Fibroblast of skin of right biceps (primary cell): ENCODE results near the gene SAMHD1.
"Not testable (repeated sequence)": the region's sequence is repeated elsewhere in the genome, so short reads cannot be mapped to it uniquely, and the experiment has no call there.

Experiments
- DNase-seq: peaks from one replicate; pipeline ENCODE4 v3.0.0-alpha.2; 2013

SAMHD1 gene

DNA sequence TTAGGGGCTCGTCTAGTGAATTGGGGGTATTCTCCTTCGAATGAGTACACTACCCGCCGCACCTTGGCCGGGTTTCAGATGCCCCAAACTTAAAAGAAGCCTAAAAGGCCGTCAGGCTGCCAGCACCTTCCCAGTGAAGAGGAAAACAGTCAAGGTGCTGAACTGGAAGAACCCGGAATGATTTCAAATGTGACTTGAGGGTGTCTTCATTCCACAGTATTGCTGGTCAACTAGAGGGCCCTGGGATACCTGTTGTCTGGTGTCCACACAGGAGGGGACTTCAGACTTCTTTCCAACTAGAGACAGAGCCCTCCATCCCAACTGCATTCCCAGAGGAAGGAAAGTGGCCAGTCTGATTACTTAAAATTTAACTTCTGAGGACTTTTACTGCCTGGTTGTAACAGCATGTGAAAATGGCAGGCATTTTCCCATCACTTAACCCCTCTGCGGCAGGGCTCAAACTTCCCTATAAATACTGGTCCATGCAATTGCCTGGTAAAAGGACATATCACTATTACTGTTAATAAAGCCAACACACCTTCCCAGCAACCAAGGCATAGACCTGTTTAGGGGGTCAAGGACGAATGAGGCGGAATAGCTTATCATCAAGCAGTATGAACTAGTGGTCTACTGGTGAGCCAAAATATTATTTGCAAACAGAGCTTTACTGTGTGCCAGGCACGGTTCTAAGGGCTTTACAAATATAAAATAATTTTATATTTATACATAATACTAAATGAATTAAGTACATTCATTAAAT is 651 bp upstream of the SAMHD1 start:
- no peak for DNase-seq

GRCh38 chr20:36950414-36951197 is 902 bp downstream of the SAMHD1 start:
- DNase-seq, result peak; percentile 22

GRCh38 chr20:36941401-36941835 is 10.1 kb downstream of the SAMHD1 start:
- DNase-seq, result peak; percentile 43

DNA sequence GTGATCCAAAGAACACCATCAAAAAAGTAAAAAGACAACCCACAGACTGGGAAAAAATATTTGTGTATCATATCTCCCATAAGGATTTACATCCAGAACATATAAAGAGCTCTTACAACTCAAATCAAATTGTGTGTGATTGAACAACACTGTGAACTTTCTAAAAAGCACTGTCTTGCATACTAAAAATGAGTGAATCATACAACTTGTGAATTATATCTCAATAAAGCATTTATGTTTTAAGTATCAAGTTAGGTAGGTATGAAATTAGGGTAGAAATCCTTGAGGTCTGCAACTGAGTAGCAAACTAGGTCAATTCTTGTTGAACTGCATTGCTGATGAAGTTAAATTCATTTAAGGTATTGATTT is 14.1 kb downstream of the SAMHD1 start:
- DNase-seq, result no peak

- DNase-seq, result not testable (repeated sequence)
Observed at GRCh38 chr20:36936761-36937401, 14.6 kb downstream of the SAMHD1 start.

GRCh38 chr20:36936341-36936740 is 15.2 kb downstream of the SAMHD1 start:
- DNase-seq, result no peak

DNA sequence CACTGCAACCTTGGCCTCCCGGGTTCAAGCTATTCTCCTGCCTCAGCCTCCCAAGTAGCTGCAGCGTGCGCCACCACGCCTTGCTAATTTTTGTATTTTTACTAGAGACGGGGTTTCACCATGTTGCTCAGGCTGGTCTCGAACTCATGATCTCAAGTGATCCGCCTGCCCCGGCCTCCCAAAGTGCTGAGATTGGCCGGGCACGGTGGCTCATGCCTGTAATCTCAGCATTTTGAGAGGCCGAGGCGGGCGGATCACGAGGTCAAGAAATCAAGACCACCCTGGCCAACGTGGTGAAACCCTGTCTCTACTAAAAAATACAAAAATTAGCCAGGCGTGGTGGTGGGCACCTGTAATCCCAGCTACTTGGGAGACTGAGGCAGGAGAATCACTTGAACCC is 17.9 kb downstream of the SAMHD1 start:
- not testable (repeated sequence) for DNase-seq

GRCh38 chr20:36932476-36933426 is 18.8 kb downstream of the SAMHD1 start:
- peak; percentile 36 for DNase-seq

GRCh38 chr20:36932067-36932466 is 19.4 kb downstream of the SAMHD1 start:
- not testable (repeated sequence) for DNase-seq

DNA sequence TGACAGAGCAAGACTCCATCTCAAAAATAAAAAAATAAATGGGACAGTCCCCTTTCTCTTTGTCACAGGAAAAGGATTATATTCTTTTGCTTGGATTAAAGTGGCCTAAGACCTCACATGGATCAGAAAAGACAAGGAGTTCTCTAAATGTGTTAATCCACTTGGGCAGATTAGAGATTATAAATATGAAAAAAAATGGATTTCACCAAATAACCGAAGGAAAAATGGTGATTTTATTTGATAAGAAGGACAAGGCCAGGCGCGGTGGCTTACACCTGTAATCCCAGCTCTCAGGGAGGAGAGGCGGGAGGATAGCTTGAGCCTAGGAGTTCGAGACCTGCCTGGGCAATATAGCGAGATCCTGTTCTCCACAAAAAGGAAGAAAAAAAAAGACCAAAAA is 21.8 kb downstream of the SAMHD1 start:
- DNase-seq, result no peak

GRCh38 chr20:36929290-36929689 is 22.2 kb downstream of the SAMHD1 start:
- DNase-seq, result peak; percentile 76

DNA sequence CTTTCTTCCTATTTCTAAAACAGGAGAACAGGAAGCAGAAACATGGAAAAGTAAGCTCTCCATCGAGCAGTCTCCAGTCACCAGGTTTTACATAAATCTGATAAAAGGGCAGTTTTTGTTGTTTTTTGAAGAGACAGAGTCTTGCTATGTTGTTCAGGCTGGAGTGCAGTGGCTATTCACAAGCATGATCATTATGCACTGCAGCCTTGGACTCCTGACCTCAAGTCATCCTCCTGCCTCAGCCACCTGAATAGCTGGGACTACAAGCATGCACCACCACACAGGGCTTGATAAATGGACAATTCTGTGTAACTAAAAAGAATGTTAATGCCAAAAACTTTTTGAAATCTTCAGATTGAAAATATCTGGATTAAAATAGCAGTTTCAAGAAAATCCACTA is 23.8 kb downstream of the SAMHD1 start:
- no peak for DNase-seq

DNA sequence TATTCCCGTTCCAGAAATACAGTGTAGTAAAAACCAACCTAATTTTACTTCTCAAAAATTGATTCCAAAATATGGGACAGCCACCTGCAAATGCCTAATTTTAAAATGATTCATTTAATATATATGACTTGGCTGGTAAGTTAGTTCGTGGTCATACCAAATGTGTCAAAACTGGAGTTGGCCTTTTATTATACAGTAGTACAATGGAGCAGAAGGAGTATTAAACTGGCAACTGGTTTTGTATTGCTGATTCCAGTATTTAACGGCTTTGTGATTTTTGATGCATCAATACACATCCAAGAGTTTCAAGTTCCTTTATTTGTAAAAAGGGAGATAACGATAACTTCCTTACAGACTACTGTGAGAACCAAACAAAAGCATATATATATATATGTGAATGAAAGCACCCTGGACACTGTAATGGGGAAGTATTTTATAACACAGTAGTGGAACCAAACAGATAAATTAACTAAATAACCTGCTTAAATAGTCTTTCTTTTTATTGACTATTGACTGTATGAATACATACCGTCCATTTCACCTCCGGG is 24.8 kb downstream of the SAMHD1 start:
- no peak for DNase-seq

DNA sequence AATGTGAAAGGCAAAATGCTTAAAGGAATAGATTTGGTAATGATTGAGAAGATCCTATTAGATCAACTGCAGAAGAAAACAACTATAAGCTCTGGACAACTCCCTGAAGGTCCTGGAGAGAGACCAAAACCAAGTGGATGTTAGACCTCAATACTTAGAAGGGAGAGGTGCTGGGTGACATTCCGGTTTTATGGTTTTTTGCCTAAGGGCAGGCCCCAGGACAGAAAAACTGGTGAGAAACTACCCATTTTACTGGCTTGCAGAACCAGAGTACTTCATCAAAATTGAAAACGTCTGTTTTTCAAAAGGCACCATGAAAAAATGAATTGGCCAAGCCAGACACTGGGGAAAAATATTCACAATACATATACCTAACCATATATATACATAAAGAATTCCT is 26.3 kb downstream of the SAMHD1 start:
- DNase-seq, result no peak

- no peak for DNase-seq
Observed at GRCh38 chr20:36924167-36925045, 27.1 kb downstream of the SAMHD1 start.

DNA sequence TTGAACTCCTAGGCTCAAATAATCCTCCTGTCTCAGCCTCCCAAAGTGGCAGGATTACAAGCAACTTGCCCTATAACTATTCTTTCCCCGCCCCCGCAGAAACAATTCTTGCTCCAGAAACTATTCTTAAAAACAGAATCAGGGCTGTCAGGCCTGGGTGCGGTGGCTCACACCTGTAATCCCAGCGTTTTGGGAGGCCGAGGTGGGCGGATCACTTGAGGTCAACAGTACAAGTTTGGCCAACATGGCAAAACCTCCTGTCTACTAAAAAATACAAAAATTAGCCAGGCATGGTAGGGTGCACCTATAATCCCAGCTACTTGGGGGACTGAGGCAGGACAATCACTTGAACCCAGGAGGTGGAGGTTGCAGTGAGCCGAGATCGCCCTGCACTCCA is 31.2 kb downstream of the SAMHD1 start:
- no peak for DNase-seq

- DNase-seq, result peak; percentile 64
Observed at GRCh38 chr20:36919715-36920333, 31.7 kb downstream of the SAMHD1 start.

GRCh38 chr20:36917943-36918342 is 33.6 kb downstream of the SAMHD1 start:
- peak; percentile 28 for DNase-seq

DNA sequence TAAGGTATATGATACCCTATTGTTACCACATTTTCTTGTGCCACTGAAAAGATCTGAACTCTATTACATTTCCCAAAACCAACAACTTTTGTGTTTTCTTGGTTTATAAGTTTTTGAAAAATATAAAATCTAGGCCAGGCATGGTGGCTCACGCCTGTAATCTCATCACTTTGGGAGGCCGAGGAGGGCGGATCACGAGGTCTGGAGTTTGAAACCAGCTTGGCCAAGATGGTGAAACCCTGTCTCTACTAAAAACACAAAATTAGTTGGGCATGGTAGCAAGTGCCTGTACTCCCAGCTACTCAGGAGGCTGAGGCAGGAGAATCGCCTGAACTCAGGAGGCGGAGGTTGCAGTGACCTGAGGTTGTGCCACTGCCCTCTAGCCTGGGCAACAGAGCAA is 34.3 kb downstream of the SAMHD1 start:
- no peak for DNase-seq

GRCh38 chr20:36916199-36916598 is 35.3 kb downstream of the SAMHD1 start:
- no peak for DNase-seq

GRCh38 chr20:36908603-36909002 is 42.9 kb downstream of the SAMHD1 start:
- no peak for DNase-seq
